ENCODE measurements around the gene SLC31A1. TPM values are rescaled to one million over a fixed set of nuclear protein-coding genes. Genes with fewer than 3 reads are reported as not detected.

Gene SLC31A1
- total and polyA plus RNA-seq, 8 donors, result 2.5 to 16.1 (median 10.5) TPM

GRCh38 chr9:113267911-113268566, 46.7 kb downstream of the SLC31A1 start:
- Histone ChIP-seq H3K36me3 (peaks cover 0 to 42% (median 9%) of the 10 kb centered on the region in 3 donors), H3K27me3 (no peaks in the 10 kb centered on the region), H3K4me3 (no peak overlapping the region), H3K27ac (no peak overlapping the region), H3K4me1 (no peaks in the 10 kb centered on the region), H3K9me3 (no peaks in the 10 kb centered on the region)
- intact Hi-C loops (cut with DNase I), result no loop called here
- TF ChIP-seq CTCF (IDR thresholded peaks at IDR 0.05), result no peak
- FAIRE-seq (no peak), DNase-seq (no peak), ATAC-seq (no peak)
- WGBS, 2 donors, result 87 to 93% methylated on average over 4 of the region's 4 CpGs

- no peaks in the 10 kb centered on the region for H3K27me3 ChIP-seq
- WGBS, 2 donors, result 79 to 94% methylated on average over 2 of the region's 2 CpGs
- intact Hi-C loops (cut with DNase I), result no loop called here
- H3K9me3 ChIP-seq, result no peaks in the 10 kb centered on the region
- ATAC-seq, result no peak
- DNase-seq, result no peak
- H3K36me3 ChIP-seq, result peaks cover 0 to 43% (median 9%) of the 10 kb centered on the region in 3 donors
- H3K27ac ChIP-seq, result no peak overlapping the region
- no peak for FAIRE-seq
- H3K4me1 ChIP-seq, result peaks cover 0 to 5% (median 0%) of the 10 kb centered on the region in 3 donors
- H3K4me3 ChIP-seq, result no peak overlapping the region
- TF ChIP-seq CTCF (IDR thresholded peaks at IDR 0.05), result no peak
Measured at GRCh38 chr9:113269355-113269754, 48.0 kb downstream of the SLC31A1 start.

- FAIRE-seq, result no peak
- Histone ChIP-seq H3K27me3 (no peaks in the 10 kb centered on the region), H3K4me3 (no peak overlapping the region), H3K27ac (no peak overlapping the region), H3K4me1 (peaks cover 0 to 5% (median 0%) of the 10 kb centered on the region in 3 donors), H3K36me3 (peaks cover 0 to 43% (median 9%) of the 10 kb centered on the region in 3 donors), H3K9me3 (no peaks in the 10 kb centered on the region)
- no peak for TF ChIP-seq CTCF (IDR thresholded peaks at IDR 0.05)
- intact Hi-C loops (cut with DNase I), result no loop called here
- 83 to 90% methylated on average over 2 of the region's 2 CpGs for WGBS, 2 donors
- no peak for DNase-seq
- ATAC-seq, result no peak
Measured at GRCh38 chr9:113269871-113270270, 48.5 kb downstream of the SLC31A1 start.

GRCh38 chr9:113274474-113275156, 53.3 kb downstream of the SLC31A1 start:
- TF ChIP-seq CTCF (IDR thresholded peaks at IDR 0.05), result peak; percentile 41 to 60 (median 46)
- FAIRE-seq (no peak), ATAC-seq (peak; percentile 61 to 78 (median 69)), DNase-seq (no peak)
- Histone ChIP-seq H3K36me3 (peaks cover 0 to 42% (median 9%) of the 10 kb centered on the region in 3 donors), H3K4me3 (peak overlapping the region; percentile 50 to 78 (median 60)), H3K27me3 (no peaks in the 10 kb centered on the region), H3K27ac (peak overlapping the region; percentile 72 to 85 (median 78)), H3K4me1 (peaks cover 0 to 13% (median 5%) of the 10 kb centered on the region in 3 donors), H3K9me3 (no peaks in the 10 kb centered on the region)
- WGBS, 2 donors, result 0 to 1% methylated on average over 15 of the region's 15 CpGs
- intact Hi-C loops (cut with DNase I), result no loop called here
